GM23338 (cell line): Measurements from ENCODE around the gene CMBL.

Experiments used
- CREB1 ChIP-seq: fragments of 250-450 bp; sonication (Bioruptor Pico); IDR thresholded peaks from 2 replicates; pipeline ENCODE4 v1.5.0; 2020; ENCODE audit warnings: low read depth, mild to moderate bottlenecking, moderate library complexity
- EZH2 ChIP-seq: fragments of 200-600 bp; sonication (generic); IDR thresholded peaks from one replicate; pipeline ENCODE4 v1.8.0; 2017; ENCODE audit warnings: antibody characterized with exemption, mild to moderate bottlenecking, low read depth; ENCODE audit not compliant: unreplicated experiment
- EZH2phosphoT487 ChIP-seq: fragments of 200-600 bp; sonication (generic); IDR thresholded peaks from one replicate; pipeline ENCODE4 v1.8.1; 2018; ENCODE audit warnings: antibody characterized with exemption; ENCODE audit not compliant: unreplicated experiment
- JUNB ChIP-seq: IDR thresholded peaks from one replicate; pipeline ENCODE4 v1.6.1; 2016; ENCODE audit warnings: antibody characterized with exemption; ENCODE audit not compliant: unreplicated experiment
- NANOG ChIP-seq: IDR thresholded peaks from 2 replicates; pipeline ENCODE4 v1.6.1; 2016; ENCODE audit warnings: antibody characterized with exemption, borderline replicate concordance
- POLR2AphosphoS5 ChIP-seq: IDR thresholded peaks from 2 replicates; pipeline ENCODE4 v1.6.1; 2016; ENCODE audit warnings: antibody characterized with exemption, low read depth
- ZNF114 ChIP-seq: fragments of 250-450 bp; sonication (Bioruptor Pico); IDR thresholded peaks from 2 replicates; pipeline ENCODE4 v1.5.0; 2020; ENCODE audit warnings: mild to moderate bottlenecking, moderate library complexity
- TF ChIP-seq, protein P1 (sequence below), 2 experiments: fragments of 200-600 bp in 1 of 2; sonication (generic) in 1 of 2; conservative IDR thresholded peaks; 2 replicates each; pipeline versions ENCODE4 v1.5.1 to v1.6.1; 2016 to 2017; ENCODE audit warnings: antibody characterized with exemption in 2 of 2, low read depth in 2 of 2, mild to moderate bottlenecking in 2 of 2, moderate library complexity in 1 of 2
- TF ChIP-seq, protein P2 (sequence below): IDR thresholded peaks from one replicate; pipeline ENCODE4 v1.6.1; 2018; ENCODE audit warnings: antibody characterized with exemption; ENCODE audit not compliant: unreplicated experiment

DNA sequence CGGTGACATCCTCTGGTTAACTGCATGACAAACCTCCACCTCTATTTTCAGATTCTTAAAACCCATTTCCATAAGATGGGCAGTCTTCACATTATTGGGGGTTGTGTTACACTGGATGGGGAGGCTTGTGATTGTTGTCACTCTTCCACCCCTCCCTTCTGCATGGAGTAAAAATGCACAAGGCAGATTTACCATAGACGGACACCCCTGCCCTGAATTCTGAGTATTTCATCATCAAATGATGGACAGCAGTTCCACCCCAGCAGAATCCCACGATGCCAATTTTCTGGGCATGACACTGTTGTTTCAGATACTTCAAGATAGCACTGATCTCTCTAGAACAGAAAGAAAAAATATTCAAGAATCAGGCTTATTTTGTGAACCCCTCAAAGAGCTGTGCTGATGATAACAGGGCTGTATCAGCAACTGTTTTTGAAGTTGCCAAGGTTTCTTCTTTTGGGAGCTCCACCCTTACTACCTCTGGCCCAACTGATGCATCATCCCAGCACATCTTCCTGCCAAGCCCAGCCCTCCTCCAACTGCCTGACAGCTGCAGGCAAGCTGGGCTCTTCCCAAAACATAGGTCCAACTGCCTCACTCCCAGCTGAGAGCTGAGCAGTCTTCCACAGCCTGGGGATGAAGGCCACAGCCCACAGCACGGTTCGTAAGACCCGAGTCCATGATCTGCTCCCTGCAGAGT is 21.4 kb downstream of the CMBL start:
- TF ChIP-seq, protein P1, sequence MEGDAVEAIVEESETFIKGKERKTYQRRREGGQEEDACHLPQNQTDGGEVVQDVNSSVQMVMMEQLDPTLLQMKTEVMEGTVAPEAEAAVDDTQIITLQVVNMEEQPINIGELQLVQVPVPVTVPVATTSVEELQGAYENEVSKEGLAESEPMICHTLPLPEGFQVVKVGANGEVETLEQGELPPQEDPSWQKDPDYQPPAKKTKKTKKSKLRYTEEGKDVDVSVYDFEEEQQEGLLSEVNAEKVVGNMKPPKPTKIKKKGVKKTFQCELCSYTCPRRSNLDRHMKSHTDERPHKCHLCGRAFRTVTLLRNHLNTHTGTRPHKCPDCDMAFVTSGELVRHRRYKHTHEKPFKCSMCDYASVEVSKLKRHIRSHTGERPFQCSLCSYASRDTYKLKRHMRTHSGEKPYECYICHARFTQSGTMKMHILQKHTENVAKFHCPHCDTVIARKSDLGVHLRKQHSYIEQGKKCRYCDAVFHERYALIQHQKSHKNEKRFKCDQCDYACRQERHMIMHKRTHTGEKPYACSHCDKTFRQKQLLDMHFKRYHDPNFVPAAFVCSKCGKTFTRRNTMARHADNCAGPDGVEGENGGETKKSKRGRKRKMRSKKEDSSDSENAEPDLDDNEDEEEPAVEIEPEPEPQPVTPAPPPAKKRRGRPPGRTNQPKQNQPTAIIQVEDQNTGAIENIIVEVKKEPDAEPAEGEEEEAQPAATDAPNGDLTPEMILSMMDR (conservative IDR thresholded peaks at IDR 0.05; ENCODE audit: low read depth in 2 of 2): no peak
- TF ChIP-seq NANOG (no peak), CREB1 (CRISPR knock-in tag) (no peak), EZH2 (no peak), JUNB (no peak), POLR2AphosphoS5 (no peak), ZNF114 (CRISPR knock-in tag) (no peak), EZH2phosphoT487 (no peak)
- TF ChIP-seq, protein P2, sequence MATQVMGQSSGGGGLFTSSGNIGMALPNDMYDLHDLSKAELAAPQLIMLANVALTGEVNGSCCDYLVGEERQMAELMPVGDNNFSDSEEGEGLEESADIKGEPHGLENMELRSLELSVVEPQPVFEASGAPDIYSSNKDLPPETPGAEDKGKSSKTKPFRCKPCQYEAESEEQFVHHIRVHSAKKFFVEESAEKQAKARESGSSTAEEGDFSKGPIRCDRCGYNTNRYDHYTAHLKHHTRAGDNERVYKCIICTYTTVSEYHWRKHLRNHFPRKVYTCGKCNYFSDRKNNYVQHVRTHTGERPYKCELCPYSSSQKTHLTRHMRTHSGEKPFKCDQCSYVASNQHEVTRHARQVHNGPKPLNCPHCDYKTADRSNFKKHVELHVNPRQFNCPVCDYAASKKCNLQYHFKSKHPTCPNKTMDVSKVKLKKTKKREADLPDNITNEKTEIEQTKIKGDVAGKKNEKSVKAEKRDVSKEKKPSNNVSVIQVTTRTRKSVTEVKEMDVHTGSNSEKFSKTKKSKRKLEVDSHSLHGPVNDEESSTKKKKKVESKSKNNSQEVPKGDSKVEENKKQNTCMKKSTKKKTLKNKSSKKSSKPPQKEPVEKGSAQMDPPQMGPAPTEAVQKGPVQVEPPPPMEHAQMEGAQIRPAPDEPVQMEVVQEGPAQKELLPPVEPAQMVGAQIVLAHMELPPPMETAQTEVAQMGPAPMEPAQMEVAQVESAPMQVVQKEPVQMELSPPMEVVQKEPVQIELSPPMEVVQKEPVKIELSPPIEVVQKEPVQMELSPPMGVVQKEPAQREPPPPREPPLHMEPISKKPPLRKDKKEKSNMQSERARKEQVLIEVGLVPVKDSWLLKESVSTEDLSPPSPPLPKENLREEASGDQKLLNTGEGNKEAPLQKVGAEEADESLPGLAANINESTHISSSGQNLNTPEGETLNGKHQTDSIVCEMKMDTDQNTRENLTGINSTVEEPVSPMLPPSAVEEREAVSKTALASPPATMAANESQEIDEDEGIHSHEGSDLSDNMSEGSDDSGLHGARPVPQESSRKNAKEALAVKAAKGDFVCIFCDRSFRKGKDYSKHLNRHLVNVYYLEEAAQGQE: no peak
